ENCODE measurements around the gene CFAP74. TPM values are rescaled to one million over a fixed set of nuclear protein-coding genes. Genes with fewer than 3 reads are reported as not detected.

Gene CFAP74
- total RNA-seq, 2 donors from 2014 or later: 9.1 TPM; not detected in 1

DNA sequence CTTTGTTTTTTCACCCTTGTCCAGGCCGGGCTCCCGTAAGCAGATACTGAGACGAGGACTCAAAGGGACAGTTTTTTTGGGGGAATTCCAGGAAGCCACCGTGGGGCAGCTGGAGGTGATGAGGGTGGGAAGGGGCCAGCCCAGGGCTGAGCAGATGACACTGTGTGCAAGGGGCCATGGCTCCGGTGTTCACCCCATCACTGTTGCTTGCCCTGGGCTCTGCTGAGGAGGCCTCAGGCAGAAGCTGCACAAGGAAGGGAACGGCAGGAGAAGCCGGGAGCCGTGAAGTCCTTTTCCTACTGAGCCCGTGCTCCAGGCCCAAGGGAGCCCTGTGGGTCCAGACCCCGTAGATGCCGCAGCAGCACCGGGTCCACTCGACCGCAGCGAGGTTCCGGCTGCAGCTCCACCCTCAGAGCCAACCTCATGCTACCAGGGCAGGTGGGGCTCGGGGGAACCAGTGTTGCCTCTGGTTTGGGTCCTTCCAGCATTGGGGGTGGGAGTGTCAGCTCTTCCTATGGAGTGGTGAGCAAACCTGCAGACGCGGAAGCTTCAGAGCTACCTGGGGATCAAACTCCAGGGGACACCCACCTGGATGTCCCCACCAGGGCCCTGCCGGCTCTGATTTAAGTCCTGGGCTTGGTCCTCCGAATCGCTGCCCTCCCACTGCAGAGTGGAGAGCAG lies 92.8 kb downstream of the CFAP74 start:
- intact Hi-C loops (cut with DNase I): no loop called here
- H3K36me3 ChIP-seq: no peaks in the 10 kb centered on the region
- H3K27ac ChIP-seq: no peak overlapping the region
- H3K4me3 ChIP-seq: no peak overlapping the region
- no peak for TF ChIP-seq POLR2A (IDR thresholded peaks at IDR 0.05)
- TF ChIP-seq, protein P1, sequence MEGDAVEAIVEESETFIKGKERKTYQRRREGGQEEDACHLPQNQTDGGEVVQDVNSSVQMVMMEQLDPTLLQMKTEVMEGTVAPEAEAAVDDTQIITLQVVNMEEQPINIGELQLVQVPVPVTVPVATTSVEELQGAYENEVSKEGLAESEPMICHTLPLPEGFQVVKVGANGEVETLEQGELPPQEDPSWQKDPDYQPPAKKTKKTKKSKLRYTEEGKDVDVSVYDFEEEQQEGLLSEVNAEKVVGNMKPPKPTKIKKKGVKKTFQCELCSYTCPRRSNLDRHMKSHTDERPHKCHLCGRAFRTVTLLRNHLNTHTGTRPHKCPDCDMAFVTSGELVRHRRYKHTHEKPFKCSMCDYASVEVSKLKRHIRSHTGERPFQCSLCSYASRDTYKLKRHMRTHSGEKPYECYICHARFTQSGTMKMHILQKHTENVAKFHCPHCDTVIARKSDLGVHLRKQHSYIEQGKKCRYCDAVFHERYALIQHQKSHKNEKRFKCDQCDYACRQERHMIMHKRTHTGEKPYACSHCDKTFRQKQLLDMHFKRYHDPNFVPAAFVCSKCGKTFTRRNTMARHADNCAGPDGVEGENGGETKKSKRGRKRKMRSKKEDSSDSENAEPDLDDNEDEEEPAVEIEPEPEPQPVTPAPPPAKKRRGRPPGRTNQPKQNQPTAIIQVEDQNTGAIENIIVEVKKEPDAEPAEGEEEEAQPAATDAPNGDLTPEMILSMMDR (IDR thresholded peaks at IDR 0.05): no peak
- TF ChIP-seq POLR2AphosphoS5 (IDR thresholded peaks at IDR 0.05): no peak
- no peaks in the 10 kb centered on the region for H3K9me3 ChIP-seq
- no peak for DNase-seq (ENCODE audit: low spot score)
- H3K27me3 ChIP-seq (replicated peaks; ENCODE audit: insufficient read depth): no peaks in the 10 kb centered on the region
- H3K4me1 ChIP-seq (replicated peaks): peaks cover 5% of the 10 kb centered on the region
- 94% methylated on average over 22 of the region's 22 CpGs for WGBS

DNA sequence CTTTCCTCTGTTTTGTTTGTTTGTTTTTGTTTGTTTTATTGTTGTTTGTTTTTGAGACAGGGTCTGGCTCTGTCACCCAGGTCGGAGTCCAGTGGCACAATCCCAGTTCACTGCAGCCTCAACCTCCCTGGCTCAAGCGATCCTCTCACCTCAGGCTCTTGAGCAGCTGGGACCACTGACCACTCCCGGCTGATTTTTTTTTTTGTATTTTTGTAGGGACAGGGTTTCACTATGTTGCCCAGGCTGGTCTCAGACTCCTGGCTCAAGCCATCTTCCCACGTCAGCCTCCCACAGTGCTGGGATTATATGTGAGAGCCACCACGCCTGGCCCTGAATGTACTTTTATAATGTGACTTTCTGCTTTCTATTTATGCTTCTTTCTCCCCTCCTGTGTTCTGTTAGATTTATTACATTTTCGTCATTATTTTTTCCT lies 93.5 kb downstream of the CFAP74 start:
- WGBS: 82% methylated on average over 6 of the region's 6 CpGs
- Histone ChIP-seq H3K9me3 (no peaks in the 10 kb centered on the region), H3K4me3 (no peak overlapping the region), H3K4me1 (replicated peaks) (peaks cover 5% of the 10 kb centered on the region), H3K27me3 (replicated peaks; ENCODE audit: insufficient read depth) (no peaks in the 10 kb centered on the region), H3K27ac (no peak overlapping the region), H3K36me3 (no peaks in the 10 kb centered on the region)
- DNase-seq (ENCODE audit: low spot score): no peak
- intact Hi-C loops (cut with DNase I): no loop called here
- TF ChIP-seq POLR2AphosphoS5 (IDR thresholded peaks at IDR 0.05) (no peak), POLR2A (IDR thresholded peaks at IDR 0.05) (no peak)
- TF ChIP-seq, protein P1 (IDR thresholded peaks at IDR 0.05): no peak

DNA sequence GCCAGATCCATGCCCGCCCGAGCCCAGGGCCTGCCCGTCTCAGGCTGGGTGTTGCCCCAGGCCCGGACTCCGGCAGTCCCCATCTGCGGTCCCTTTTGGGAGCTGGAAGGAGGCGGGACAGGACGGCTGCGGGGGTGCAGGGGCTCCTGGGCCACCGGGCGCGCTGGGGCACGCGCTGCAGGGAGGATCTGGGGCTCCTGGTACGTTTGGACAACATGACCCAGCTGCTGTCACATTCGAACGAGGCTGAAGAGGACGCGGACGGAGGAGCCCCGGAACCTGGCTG lies 95.1 kb downstream of the CFAP74 start:
- intact Hi-C loops (cut with DNase I): loop anchor here (10.0 kb wide), 1 partner anchor 154 kb away; no protein-coding TSS in a partner anchor
- H3K27me3 ChIP-seq (replicated peaks; ENCODE audit: insufficient read depth): no peaks in the 10 kb centered on the region
- peak overlapping the region; percentile 63 to 66 for H3K4me3 ChIP-seq
- no peak for DNase-seq (ENCODE audit: low spot score)
- TF ChIP-seq POLR2AphosphoS5 (IDR thresholded peaks at IDR 0.05): no peak
- TF ChIP-seq POLR2A (IDR thresholded peaks at IDR 0.05): no peak
- TF ChIP-seq, protein P1 (IDR thresholded peaks at IDR 0.05): no peak
- no peaks in the 10 kb centered on the region for H3K36me3 ChIP-seq
- peaks cover 5% of the 10 kb centered on the region for H3K4me1 ChIP-seq (replicated peaks)
- H3K27ac ChIP-seq: peak overlapping the region; percentile 85 to 90
- H3K9me3 ChIP-seq: no peaks in the 10 kb centered on the region
- 8% methylated on average over 14 of the region's 21 CpGs for whole genome bisulfite sequencing

DNA sequence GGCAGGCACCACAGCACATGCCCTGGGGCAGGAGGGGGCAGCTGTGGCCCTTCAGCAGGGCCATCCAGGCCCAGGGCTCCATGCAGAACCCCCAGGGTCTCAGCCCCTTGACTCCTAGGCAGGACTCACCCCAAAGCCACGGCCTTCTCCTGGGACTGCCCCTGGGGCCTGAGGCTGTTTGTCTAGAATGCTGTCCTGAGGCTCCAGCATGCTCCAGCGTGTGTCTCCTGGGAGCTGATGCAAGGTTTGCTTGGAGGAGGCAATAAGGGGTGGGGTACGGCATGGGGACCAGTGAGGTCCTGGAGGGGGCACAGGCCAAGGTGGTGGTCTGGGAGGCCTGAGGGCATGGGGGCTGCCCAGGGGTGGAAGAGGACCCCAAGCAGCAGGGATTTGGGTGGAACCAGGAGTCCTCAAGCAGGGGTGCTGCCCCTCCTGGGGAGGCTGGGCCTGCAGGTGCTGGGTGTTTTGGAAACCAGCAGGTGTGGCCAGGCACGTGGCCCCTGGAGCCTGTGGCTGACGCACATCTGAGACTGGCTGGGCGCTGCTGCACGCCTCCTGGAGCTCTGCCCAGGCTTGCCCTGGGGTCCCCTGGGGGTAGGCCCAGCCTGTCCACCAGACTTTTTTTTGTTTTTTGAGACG lies 96.4 kb downstream of the CFAP74 start:
- no peak for DNase-seq (ENCODE audit: low spot score)
- peaks cover 5% of the 10 kb centered on the region for H3K4me1 ChIP-seq (replicated peaks)
- no peaks in the 10 kb centered on the region for H3K9me3 ChIP-seq
- WGBS: 45% methylated on average over 7 of the region's 8 CpGs
- TF ChIP-seq POLR2AphosphoS5 (IDR thresholded peaks at IDR 0.05) (no peak), POLR2A (IDR thresholded peaks at IDR 0.05) (no peak)
- TF ChIP-seq, protein P1 (IDR thresholded peaks at IDR 0.05): no peak
- H3K27me3 ChIP-seq (replicated peaks; ENCODE audit: insufficient read depth): no peaks in the 10 kb centered on the region
- H3K36me3 ChIP-seq: no peaks in the 10 kb centered on the region
- H3K27ac ChIP-seq: no peak overlapping the region
- no peak overlapping the region for H3K4me3 ChIP-seq
- intact Hi-C loops (cut with DNase I): loop anchor here (10.0 kb wide), 1 partner anchor 152 kb away; no protein-coding TSS in a partner anchor
